Esophagus mucosa (tissue), 1 donor: ENCODE data around the gene SLC25A27. TPM values are rescaled to one million over a fixed set of nuclear protein-coding genes. Genes with fewer than 3 reads are reported as not detected.
"Not testable (repeated sequence)": the region's sequence is repeated elsewhere in the genome, so short reads cannot be mapped to it uniquely, and the experiment has no call there.

ENCODE experiments used
- ATAC-seq: fragments of 200-7000 bp; cut with Tn5 transposase; one replicate; pipeline ENCODE4 v1.9.1; 2020
- total RNA-seq: library from RNA; stranded (reverse); gene quantifications from one replicate; pipeline ENCODE4 v1.2.4, GENCODE V29; 2023
- donor health status: DM: yes; HTN: yes; CAD: no.

SLC25A27 gene
- total RNA-seq = 3.4 TPM

GRCh38 chr6:46652603-46653438 is at the start of gene SLC25A27, which contains the start of gene CYP39A1:
Gene SLC25A27 (plus strand): TSS chr6:46652975. CDS start chr6:46653193, 218 bp downstream.
Gene CYP39A1 (minus strand): TSS chr6:46652818. CDS start chr6:46652582, 236 bp downstream.
- ATAC-seq = peak; percentile 100

- no peak for ATAC-seq
Measured at GRCh38 chr6:46605091-46605797, 47.5 kb upstream of the SLC25A27 start.

GRCh38 chr6:46606338-46606737 is 46.4 kb upstream of the SLC25A27 start:
- no peak for ATAC-seq

GRCh38 chr6:46610862-46611553 is 41.8 kb upstream of the SLC25A27 start:
- ATAC-seq = no peak

GRCh38 chr6:46612645-46613044 is 40.1 kb upstream of the SLC25A27 start:
- no peak for ATAC-seq

GRCh38 chr6:46618726-46619125 is 34.0 kb upstream of the SLC25A27 start:
- no peak for ATAC-seq

GRCh38 chr6:46626228-46626909 is 26.4 kb upstream of the SLC25A27 start:
- no peak for ATAC-seq

- ATAC-seq = no peak
Measured at GRCh38 chr6:46626976-46627375, 25.8 kb upstream of the SLC25A27 start.

GRCh38 chr6:46628498-46628897 is 24.3 kb upstream of the SLC25A27 start:
- no peak for ATAC-seq

GRCh38 chr6:46628976-46629375 is 23.8 kb upstream of the SLC25A27 start:
- ATAC-seq = no peak

- no peak for ATAC-seq
Measured at GRCh38 chr6:46629691-46630090, 23.1 kb upstream of the SLC25A27 start.

GRCh38 chr6:46632053-46632452 is 20.7 kb upstream of the SLC25A27 start:
- ATAC-seq = no peak

- ATAC-seq = no peak
Measured at GRCh38 chr6:46635462-46635861, 17.3 kb upstream of the SLC25A27 start.

- peak; percentile 83 for ATAC-seq
Measured at GRCh38 chr6:46637145-46637544, 15.6 kb upstream of the SLC25A27 start.

GRCh38 chr6:46637933-46638332 is 14.8 kb upstream of the SLC25A27 start:
- ATAC-seq = no peak

- ATAC-seq = peak; percentile 37
Measured at GRCh38 chr6:46638650-46639049, 14.1 kb upstream of the SLC25A27 start.

- ATAC-seq = peak; percentile 80
Measured at GRCh38 chr6:46642928-46643751, 9.6 kb upstream of the SLC25A27 start.

GRCh38 chr6:46645265-46645664 is 7.5 kb upstream of the SLC25A27 start:
- no peak for ATAC-seq

GRCh38 chr6:46648108-46648507 is 4.7 kb upstream of the SLC25A27 start:
- ATAC-seq = not testable (repeated sequence)

GRCh38 chr6:46648869-46649492 is 3.8 kb upstream of the SLC25A27 start:
- no peak for ATAC-seq

GRCh38 chr6:46651006-46651405 is 1.8 kb upstream of the SLC25A27 start:
- no peak for ATAC-seq
